ENCODE data around the gene LCOR.

- TF ChIP-seq CTCF (IDR thresholded peaks at IDR 0.05; ENCODE audit: low read depth, low read length) = no peak
- TF ChIP-seq MYC (IDR thresholded peaks at IDR 0.05; ENCODE audit: low read depth, low read length) = no peak
- TF ChIP-seq POLR2A (IDR thresholded peaks at IDR 0.05; ENCODE audit: extremely low read depth, insufficient read length) = no peak
- no peak for TF ChIP-seq MAX (IDR thresholded peaks at IDR 0.05; ENCODE audit: low read depth, low read length)
Observed at GRCh38 chr10:97007417-97007816, 175.3 kb downstream of the LCOR start.

All from NB4 (cell line).